ENCODE measurements around the gene CHAT. TPM values are rescaled to one million over a fixed set of nuclear protein-coding genes. Genes with fewer than 3 reads are reported as not detected.

Gene CHAT
- total RNA-seq, 2 experiments from 2014 or later, result not detected

DNA sequence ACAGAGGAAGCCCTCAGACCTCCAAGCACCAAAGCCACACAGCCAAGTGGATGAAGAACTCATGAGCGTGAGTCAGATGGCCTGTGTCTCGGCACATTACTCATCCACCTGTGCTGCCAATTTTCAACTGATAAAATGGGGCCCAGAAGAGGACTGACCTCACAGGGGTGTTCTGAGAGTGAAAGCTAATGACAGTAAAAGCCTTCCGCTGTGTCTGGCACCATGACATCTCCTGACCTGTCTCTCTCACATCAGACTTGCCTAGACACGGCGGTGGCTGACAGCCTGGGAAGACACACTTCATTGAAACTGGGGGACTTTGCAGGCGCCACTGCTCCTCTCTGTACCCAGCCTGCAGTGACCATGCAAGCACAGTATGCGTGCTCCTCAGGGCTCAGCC lies 12.0 kb upstream of the CHAT start:
- no peak overlapping the region for H3K27ac ChIP-seq (ENCODE audit: low read depth, low read length, poor library complexity, severe bottlenecking)
- intact Hi-C loops (cut with micrococcal nuclease; ENCODE audit: unreplicated experiment), result no loop called here
- H3K9me2 ChIP-seq (ENCODE audit: insufficient read depth, low read length), result no peaks in the 10 kb centered on the region
- no peak for DNase-seq (ENCODE audit: low spot score)
- CTCF ChIA-PET (ENCODE audit: unreplicated experiment), result no interaction called here
- H3K9me3 ChIP-seq (ENCODE audit: low read length), result no peaks in the 10 kb centered on the region
- H4K20me1 ChIP-seq (ENCODE audit: insufficient read depth, low read length), result no peaks in the 10 kb centered on the region
- no peak overlapping the region for H3K4me3 ChIP-seq (ENCODE audit: low read depth, low read length, poor library complexity, severe bottlenecking)
- H3K36me3 ChIP-seq (ENCODE audit: insufficient read depth, low read length), result no peaks in the 10 kb centered on the region
- no peaks in the 10 kb centered on the region for H3K79me2 ChIP-seq (ENCODE audit: insufficient read depth, low read depth, low read length)
- POLR2A ChIA-PET, result no interaction called here
- TF ChIP-seq EZH2phosphoT487 (IDR thresholded peaks at IDR 0.05; ENCODE audit: borderline replicate concordance, low read depth, low read length), result no peak
- TF ChIP-seq CTCF (conservative IDR thresholded peaks at IDR 0.05; ENCODE audit: low read length), result no peak
- BruUV-seq (replicated peaks), result no TSS peak
- H3K4me2 ChIP-seq (ENCODE audit: low read length), result no peak overlapping the region
- H3K4me1 ChIP-seq (ENCODE audit: insufficient read depth, low read length, poor library complexity, severe bottlenecking), result no peaks in the 10 kb centered on the region
- H2AFZ ChIP-seq (ENCODE audit: low read length), result no peak overlapping the region

- Histone ChIP-seq H3K27ac (ENCODE audit: low read depth, low read length, poor library complexity, severe bottlenecking) (no peak overlapping the region), H3K4me1 (ENCODE audit: insufficient read depth, low read length, poor library complexity, severe bottlenecking) (no peaks in the 10 kb centered on the region), H3K4me2 (ENCODE audit: low read length) (no peak overlapping the region), H2AFZ (ENCODE audit: low read length) (no peak overlapping the region), H3K9me2 (ENCODE audit: insufficient read depth, low read length) (no peaks in the 10 kb centered on the region), H3K79me2 (ENCODE audit: insufficient read depth, low read depth, low read length) (no peaks in the 10 kb centered on the region), H3K4me3 (ENCODE audit: low read depth, low read length, poor library complexity, severe bottlenecking) (no peak overlapping the region), H4K20me1 (ENCODE audit: insufficient read depth, low read length) (no peaks in the 10 kb centered on the region), H3K36me3 (ENCODE audit: insufficient read depth, low read length) (no peaks in the 10 kb centered on the region), H3K9me3 (ENCODE audit: low read length) (no peaks in the 10 kb centered on the region)
- ChIA-PET CTCF (ENCODE audit: unreplicated experiment) (no interaction called here), POLR2A (no interaction called here)
- no peak for DNase-seq (ENCODE audit: low spot score)
- no peak for TF ChIP-seq EZH2phosphoT487 (IDR thresholded peaks at IDR 0.05; ENCODE audit: borderline replicate concordance, low read depth, low read length)
- intact Hi-C loops (cut with micrococcal nuclease; ENCODE audit: unreplicated experiment), result no loop called here
- no TSS peak for BruUV-seq (replicated peaks)
These were observed 11.3 kb upstream of the CHAT start for GRCh38 chr10:49602380-49603023.

DNA sequence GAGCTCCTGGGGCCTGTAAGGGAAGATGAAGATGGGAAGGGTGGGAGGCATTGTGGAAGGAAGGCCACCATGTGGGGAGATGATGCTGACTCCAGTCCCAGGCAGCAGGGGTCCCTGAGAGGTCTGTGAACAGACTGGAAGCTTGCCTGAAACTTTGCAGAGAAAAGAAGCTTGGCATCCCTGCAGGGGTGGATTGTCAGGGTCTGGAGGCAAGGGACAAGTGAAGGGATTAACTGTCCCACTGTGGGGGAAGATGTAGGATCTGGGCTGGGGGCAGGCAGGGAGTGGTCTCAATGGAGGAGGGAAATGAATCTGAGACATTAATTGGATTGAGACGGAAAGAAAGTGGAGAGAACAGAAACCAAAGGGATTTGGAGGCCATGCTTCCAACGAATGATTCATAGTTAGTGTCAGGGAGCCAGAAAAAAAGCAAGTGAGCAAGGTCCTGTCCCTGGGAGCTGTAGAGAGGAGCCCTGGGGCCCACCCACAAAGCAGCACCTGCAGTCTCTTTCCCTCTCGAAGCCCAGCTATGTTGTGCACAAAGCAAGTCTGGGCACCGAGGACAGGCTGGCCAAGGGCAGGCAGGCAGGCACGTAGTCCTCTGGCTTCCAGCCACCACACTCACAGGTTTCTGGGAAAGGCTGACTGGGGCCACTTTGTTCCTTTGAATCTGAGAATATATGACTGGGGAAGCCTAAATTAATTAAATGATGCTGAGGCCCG lies 8.5 kb upstream of the CHAT start:
- intact Hi-C loops (cut with micrococcal nuclease; ENCODE audit: unreplicated experiment), result no loop called here
- Histone ChIP-seq H3K79me2 (ENCODE audit: insufficient read depth, low read depth, low read length) (no peaks in the 10 kb centered on the region), H3K9me3 (ENCODE audit: low read length) (no peaks in the 10 kb centered on the region), H2AFZ (ENCODE audit: low read length) (no peak overlapping the region), H4K20me1 (ENCODE audit: insufficient read depth, low read length) (no peaks in the 10 kb centered on the region), H3K9me2 (ENCODE audit: insufficient read depth, low read length) (no peaks in the 10 kb centered on the region), H3K36me3 (ENCODE audit: insufficient read depth, low read length) (no peaks in the 10 kb centered on the region), H3K4me1 (ENCODE audit: insufficient read depth, low read length, poor library complexity, severe bottlenecking) (no peaks in the 10 kb centered on the region), H3K4me3 (ENCODE audit: low read depth, low read length, poor library complexity, severe bottlenecking) (no peak overlapping the region), H3K4me2 (ENCODE audit: low read length) (no peak overlapping the region), H3K27ac (ENCODE audit: low read depth, low read length, poor library complexity, severe bottlenecking) (no peak overlapping the region)
- POLR2A ChIA-PET, result no interaction called here
- CTCF ChIA-PET (ENCODE audit: unreplicated experiment), result no interaction called here
- DNase-seq (ENCODE audit: low spot score), result no peak
- no peak for TF ChIP-seq EZH2phosphoT487 (IDR thresholded peaks at IDR 0.05; ENCODE audit: borderline replicate concordance, low read depth, low read length)
- TF ChIP-seq CTCF (conservative IDR thresholded peaks at IDR 0.05; ENCODE audit: low read length), result no peak
- BruUV-seq (replicated peaks), result no TSS peak

Data from OCI-LY7 (cell line).